Ovary (tissue), 9 donors: ENCODE measurements around the gene PPM1E. TPM values are rescaled to one million over a fixed set of nuclear protein-coding genes. Genes with fewer than 3 reads are reported as not detected.

Experiments used
- DNase-seq, 5 donors: peaks; one replicate each; pipeline ENCODE4 v3.0.0-alpha.2; 2019 to 2020
- H3K27ac ChIP-seq, 2 donors: fragments of 200-600 bp; one replicate each; pipeline versions ENCODE4 v1.5.1 to v1.8.0; 2019 to 2022
- H3K27me3 ChIP-seq: fragments of 200-600 bp; one replicate; pipeline ENCODE4 v1.8.0; 2022
- H3K36me3 ChIP-seq: fragments of 200-600 bp; sonication (generic); one replicate; pipeline ENCODE4 v1.5.1; 2019
- H3K4me1 ChIP-seq: one replicate; pipeline ENCODE4 v1.8.1; 2013; ENCODE audit warnings: mild to moderate bottlenecking, moderate library complexity; ENCODE audit not compliant: insufficient read depth
- H3K4me3 ChIP-seq: fragments of 200-600 bp; sonication (generic); one replicate; pipeline ENCODE4 v1.5.1; 2017
- H3K9me3 ChIP-seq, 2 donors: fragments of 200-600 bp in 1 of 2; sonication (generic) in 1 of 2; one replicate each; pipeline versions ENCODE4 v1.5.1 to v1.8.1; 2013 to 2019; ENCODE audit warnings: mild to moderate bottlenecking in 1 of 2, moderate library complexity in 1 of 2
- CTCF ChIP-seq, 3 donors: fragments of 450-650 bp in 2 of 3; fragments of 200-600 bp in 1 of 3; IDR thresholded peaks; one replicate each; pipeline versions ENCODE4 v1.5.1 to v1.8.0; 2016 to 2022; ENCODE audit warnings: antibody characterized with exemption in 3 of 3, mild to moderate bottlenecking in 1 of 3
- EP300 ChIP-seq: sonication (generic); formaldehyde crosslinking; IDR thresholded peaks from one replicate; pipeline ENCODE4 v1.6.1; 2017; ENCODE audit warnings: antibody characterized with exemption
- POLR2A ChIP-seq: fragments of 450-650 bp; IDR thresholded peaks from one replicate; pipeline ENCODE4 v1.6.1; 2017; ENCODE audit warnings: antibody characterized with exemption, mild to moderate bottlenecking, moderate library complexity
- WGBS, 3 donors: extraction: QIAGEN DNeasy Blood & Tissue Kit in 1 of 3; methylation state at CpG; one replicate each; pipeline versions ENCODE4 v1.1.5 to v1.1.7; 2013 to 2017; 5-methylcytosine and 5-hydroxymethylcytosine counted together
- intact Hi-C, 4 donors: fragments of 100-400 bp; cut with DNase I; formaldehyde crosslinking; loops; one replicate each; pipeline versions ENCODE4 v1.11.0 to v1.15.1; 2022 to 2023
- polyA plus RNA-seq, 2 donors: library from polyadenylated mRNA; stranded (reverse); fragments of 200-250 nt in 1 of 2; fragments of 350-450 nt in 1 of 2; fragmentation: Illumina TruSeq in 1 of 2; extraction: RNeasy Lipid Tissue Mini Kit (QIAGEN cat#74804) in 1 of 2; gene quantifications; one replicate each; pipeline ENCODE4 v1.2.3, GENCODE V29; 2013 to 2014
- total RNA-seq, 7 donors: library from RNA; depleted of rRNA in 2 of 7; stranded (reverse); fragments of >200 nt in 2 of 7; fragmentation: NEBNext Ultra II Directional in 3 of 7; extraction: Animal tissue kit (Norgen Biotek cat#: 25700) in 3 of 7; gene quantifications; one replicate each; pipeline versions ENCODE4 v1.1.0 to v1.2.4, GENCODE V29; 2016 to 2023
- donor health status: DM: no; HTN: no; CAD: no; lungs with moderate emphysema.
- donor health status: DM: no; HTN: no; CAD: no.
- donor health status: Bipolar disorder and iron deficiency.
- donor health status: DM: yes; HTN: yes; CAD: no.
- donor health status: DM: no; HTN: no; CAD: no.
- donor health status: DM: yes; HTN: yes; CAD: no.

PPM1E gene
- total and polyA plus RNA-seq, 9 donors, result 0.17 to 3.2 (median 0.47) TPM

- Histone ChIP-seq H3K9me3 (no peaks in the 10 kb centered on the region), H3K27me3 (no peaks in the 10 kb centered on the region), H3K4me3 (no peak overlapping the region), H3K36me3 (no peaks in the 10 kb centered on the region), H3K4me1 (no peaks in the 10 kb centered on the region), H3K27ac (no peak overlapping the region)
- intact Hi-C loops, result no loop called here
- DNase-seq, result no peak
- TF ChIP-seq EP300 (no peak), CTCF (IDR thresholded peaks at IDR 0.05) (no peak), POLR2A (no peak)
- WGBS, 3 donors, result 36 to 56% (median 48%) methylated on average over 1 of the region's 1 CpG
Measured at GRCh38 chr17:58969156-58969555, 213.5 kb downstream of the PPM1E start.

DNA sequence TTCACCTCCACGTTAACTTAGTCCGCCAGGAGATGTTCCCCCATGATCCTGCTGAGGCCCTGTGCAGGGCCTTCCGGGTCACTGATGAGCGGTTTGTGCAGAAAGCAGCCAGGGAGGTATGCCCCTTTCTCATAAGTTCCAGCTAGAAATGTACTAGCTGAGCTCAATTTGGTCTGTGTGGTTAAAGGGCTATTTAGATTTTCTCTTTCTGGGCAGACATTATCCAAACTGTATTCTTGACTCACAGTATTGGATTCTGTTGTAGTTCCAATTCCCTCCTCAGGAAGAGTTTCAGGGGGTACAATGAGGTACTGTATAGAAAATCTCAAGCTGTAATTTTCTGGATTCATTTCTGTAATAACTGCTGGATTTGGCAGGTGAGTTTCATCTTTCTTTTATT, 214.0 kb downstream of the PPM1E start:
- no peaks in the 10 kb centered on the region for H3K27me3 ChIP-seq
- intact Hi-C loops, result no loop called here
- no peak overlapping the region for H3K4me3 ChIP-seq
- no peak for TF ChIP-seq EP300
- TF ChIP-seq POLR2A, result no peak
- no peak for TF ChIP-seq CTCF (IDR thresholded peaks at IDR 0.05)
- 87 to 93% (median 88%) methylated on average over 4 of the region's 4 CpGs for WGBS, 3 donors
- no peaks in the 10 kb centered on the region for H3K9me3 ChIP-seq
- H3K4me1 ChIP-seq, result no peaks in the 10 kb centered on the region
- DNase-seq, result no peak
- H3K27ac ChIP-seq, result no peak overlapping the region
- H3K36me3 ChIP-seq, result no peaks in the 10 kb centered on the region

- Histone ChIP-seq H3K36me3 (no peaks in the 10 kb centered on the region), H3K27ac (no peak overlapping the region), H3K27me3 (no peaks in the 10 kb centered on the region), H3K4me3 (no peak overlapping the region), H3K9me3 (no peaks in the 10 kb centered on the region), H3K4me1 (no peaks in the 10 kb centered on the region)
- 70 to 74% (median 70%) methylated on average over 7 of the region's 7 CpGs for WGBS, 3 donors
- DNase-seq, result no peak
- intact Hi-C loops, result no loop called here
- TF ChIP-seq EP300, result no peak
- no peak for TF ChIP-seq POLR2A
Measured at GRCh38 chr17:58970609-58971450, 215.2 kb downstream of the PPM1E start.

GRCh38 chr17:58974354-58974753, 218.7 kb downstream of the PPM1E start:
- intact Hi-C loops, result no loop called here
- no peaks in the 10 kb centered on the region for H3K9me3 ChIP-seq
- WGBS, 3 donors, result 59 to 63% (median 61%) methylated on average over 2 of the region's 2 CpGs
- no peaks in the 10 kb centered on the region for H3K36me3 ChIP-seq
- H3K4me3 ChIP-seq, result no peak overlapping the region
- TF ChIP-seq EP300 (no peak), POLR2A (no peak), CTCF (IDR thresholded peaks at IDR 0.05) (no peak)
- DNase-seq, result no peak
- no peaks in the 10 kb centered on the region for H3K27me3 ChIP-seq
- H3K27ac ChIP-seq, result no peak overlapping the region
- H3K4me1 ChIP-seq, result no peaks in the 10 kb centered on the region

- no peaks in the 10 kb centered on the region for H3K27me3 ChIP-seq
- intact Hi-C loops, result no loop called here
- no peaks in the 10 kb centered on the region for H3K9me3 ChIP-seq
- no peak overlapping the region for H3K27ac ChIP-seq
- H3K4me1 ChIP-seq, result no peaks in the 10 kb centered on the region
- no peaks in the 10 kb centered on the region for H3K36me3 ChIP-seq
- 86 to 90% (median 89%) methylated on average over 3 of the region's 3 CpGs for WGBS, 3 donors
- no peak overlapping the region for H3K4me3 ChIP-seq
- DNase-seq, result no peak
- TF ChIP-seq POLR2A, result no peak
- no peak for TF ChIP-seq CTCF (IDR thresholded peaks at IDR 0.05)
- TF ChIP-seq EP300, result no peak
Measured at GRCh38 chr17:58976541-58976940, 220.9 kb downstream of the PPM1E start.
